Activated CD4-positive, alpha-beta T cell treated with anti-CD3 and anti-CD28 coated beads, Interleukin-2, amount 10 ng/mL, durations not matched to agents 24 days and 14 days (primary cell): ENCODE results near the gene ENAM. TPM values are rescaled to one million over a fixed set of nuclear protein-coding genes. Genes with fewer than 3 reads are reported as not detected.
"Not testable (repeated sequence)": the region's sequence is repeated elsewhere in the genome, so short reads cannot be mapped to it uniquely, and the experiment has no call there.

Source experiments
- DNase-seq: peaks from one replicate; pipeline ENCODE4 v3.0.0; 2022
- H3K27ac Mint-ChIP-seq: one replicate; pipeline ENCODE4 v1.8.0; 2022; ENCODE audit warnings: mild to moderate bottlenecking, mixed read lengths
- H3K27me3 Mint-ChIP-seq: one replicate; pipeline ENCODE4 v1.8.0; 2022; ENCODE audit warnings: mixed read lengths
- H3K36me3 Mint-ChIP-seq: one replicate; pipeline ENCODE4 v1.8.0; 2022; ENCODE audit warnings: low read depth, mild to moderate bottlenecking, mixed read lengths
- H3K4me1 Mint-ChIP-seq: one replicate; pipeline ENCODE4 v1.8.0; 2021; ENCODE audit warnings: mixed read lengths
- H3K4me3 Mint-ChIP-seq: one replicate; pipeline ENCODE4 v1.8.0; 2022; ENCODE audit warnings: mild to moderate bottlenecking, moderate library complexity, mixed read lengths
- H3K9me3 Mint-ChIP-seq: one replicate; pipeline ENCODE4 v1.8.0; 2021; ENCODE audit warnings: mixed read lengths
- intact Hi-C: fragments of 100-400 bp; cut with micrococcal nuclease; formaldehyde crosslinking; loops from one replicate; pipeline ENCODE4 v1.15.1; 2023
- total RNA-seq: library from RNA; stranded (reverse); gene quantifications from 2 replicates; pipeline ENCODE4 v1.2.3, GENCODE V29; 2022

Gene ENAM
- total RNA-seq, 1 donor from 2014 or later, result not detected

GRCh38 chr4:70674191-70674590 lies 45.6 kb downstream of the ENAM start:
- intact Hi-C loops, result no loop called here
- DNase-seq, result no peak
- H3K36me3 Mint-ChIP-seq, result no peaks in the 10 kb centered on the region
- no peak overlapping the region for H3K27ac Mint-ChIP-seq
- no peak overlapping the region for H3K4me3 Mint-ChIP-seq
- H3K9me3 Mint-ChIP-seq, result no peaks in the 10 kb centered on the region
- peaks cover 20% of the 10 kb centered on the region for H3K4me1 Mint-ChIP-seq
- H3K27me3 Mint-ChIP-seq, result peaks cover 27% of the 10 kb centered on the region

- Mint-ChIP-seq H3K9me3 (no peaks in the 10 kb centered on the region), H3K27me3 (peaks cover 27% of the 10 kb centered on the region), H3K27ac (no peak overlapping the region), H3K36me3 (no peaks in the 10 kb centered on the region), H3K4me3 (no peak overlapping the region), H3K4me1 (peaks cover 24% of the 10 kb centered on the region)
- DNase-seq, result no peak
- intact Hi-C loops, result no loop called here
Measured at GRCh38 chr4:70674731-70675130, 46.2 kb downstream of the ENAM start.

- Mint-ChIP-seq H3K27ac (no peak overlapping the region), H3K4me1 (peaks cover 24% of the 10 kb centered on the region), H3K4me3 (no peak overlapping the region), H3K27me3 (peaks cover 18% of the 10 kb centered on the region), H3K36me3 (no peaks in the 10 kb centered on the region), H3K9me3 (no peaks in the 10 kb centered on the region)
- no peak for DNase-seq
- intact Hi-C loops, result no loop called here
Measured at GRCh38 chr4:70676554-70677090, 48.1 kb downstream of the ENAM start.

GRCh38 chr4:70678383-70678999 lies 49.9 kb downstream of the ENAM start:
- Mint-ChIP-seq H3K4me1 (peaks cover 24% of the 10 kb centered on the region), H3K9me3 (no peaks in the 10 kb centered on the region), H3K36me3 (no peaks in the 10 kb centered on the region), H3K27me3 (peaks cover 16% of the 10 kb centered on the region), H3K4me3 (peak overlapping the region; percentile 34), H3K27ac (peak overlapping the region; percentile 3)
- intact Hi-C loops, result no loop called here
- no peak for DNase-seq

- no peak for DNase-seq
- H3K27me3 Mint-ChIP-seq, result peaks cover 3% of the 10 kb centered on the region
- no peak overlapping the region for H3K27ac Mint-ChIP-seq
- H3K4me1 Mint-ChIP-seq, result peaks cover 20% of the 10 kb centered on the region
- intact Hi-C loops, result loop anchor here (10.0 kb wide), 1 partner anchor 504 kb away; no protein-coding TSS in a partner anchor
- H3K4me3 Mint-ChIP-seq, result no peak overlapping the region
- H3K36me3 Mint-ChIP-seq, result no peaks in the 10 kb centered on the region
- H3K9me3 Mint-ChIP-seq, result no peaks in the 10 kb centered on the region
Measured at GRCh38 chr4:70680934-70681333, 52.4 kb downstream of the ENAM start.

GRCh38 chr4:70681704-70682103 lies 53.2 kb downstream of the ENAM start:
- H3K27me3 Mint-ChIP-seq, result peaks cover 1% of the 10 kb centered on the region
- peaks cover 17% of the 10 kb centered on the region for H3K4me1 Mint-ChIP-seq
- intact Hi-C loops, result loop anchor here (10.0 kb wide), 1 partner anchor 503 kb away; no protein-coding TSS in a partner anchor
- no peaks in the 10 kb centered on the region for H3K9me3 Mint-ChIP-seq
- H3K36me3 Mint-ChIP-seq, result no peaks in the 10 kb centered on the region
- H3K27ac Mint-ChIP-seq, result no peak overlapping the region
- DNase-seq, result no peak
- no peak overlapping the region for H3K4me3 Mint-ChIP-seq

- intact Hi-C loops, result loop anchor here (10.0 kb wide), 1 partner anchor 503 kb away; no protein-coding TSS in a partner anchor
- not testable (repeated sequence) for H3K4me3 Mint-ChIP-seq, H3K9me3 Mint-ChIP-seq, DNase-seq, H3K27me3 Mint-ChIP-seq, H3K27ac Mint-ChIP-seq, H3K36me3 Mint-ChIP-seq
- H3K4me1 Mint-ChIP-seq, result peaks cover 13% of the 10 kb centered on the region
Measured at GRCh38 chr4:70682142-70682541, 53.6 kb downstream of the ENAM start.

- peaks cover 28% of the 10 kb centered on the region for H3K4me1 Mint-ChIP-seq
- peak overlapping the region; percentile 99 for H3K4me3 Mint-ChIP-seq
- DNase-seq, result peak; percentile 66
- no peaks in the 10 kb centered on the region for H3K9me3 Mint-ChIP-seq
- peak overlapping the region; percentile 96 for H3K27ac Mint-ChIP-seq
- H3K36me3 Mint-ChIP-seq, result peaks cover 31% of the 10 kb centered on the region
- H3K27me3 Mint-ChIP-seq, result peaks cover 1% of the 10 kb centered on the region
- intact Hi-C loops, result loop anchor here (5.0 to 10.0 kb wide), 2 partner anchors 35 to 497 kb away; no protein-coding TSS in a partner anchor
Measured at GRCh38 chr4:70687392-70687791, 58.8 kb downstream of the ENAM start.

- peak; percentile 97 for DNase-seq
- Mint-ChIP-seq H3K36me3 (peaks cover 31% of the 10 kb centered on the region), H3K4me1 (peaks cover 28% of the 10 kb centered on the region), H3K27ac (peak within 1 kb of the TSS; percentile 96), H3K27me3 (peaks cover 1% of the 10 kb centered on the region), H3K9me3 (no peaks in the 10 kb centered on the region), H3K4me3 (peak within 1 kb of the TSS; percentile 99)
- intact Hi-C loops, result loop anchor here (1.0 to 10.0 kb wide), 11 partner anchors 17 to 497 kb away; partner anchors contain the start of genes DCK, GRSF1 and MOB1B
Measured at GRCh38 chr4:70687821-70688794, 59.6 kb downstream of the ENAM start, which contains the start of gene UTP3. Gene UTP3 (plus strand): TSS chr4:70688532. CDS start chr4:70688678, 146 bp downstream.

GRCh38 chr4:70688795-70689231 lies 60.3 kb downstream of the ENAM start:
- Mint-ChIP-seq H3K4me1 (peaks cover 28% of the 10 kb centered on the region), H3K36me3 (peaks cover 33% of the 10 kb centered on the region), H3K27me3 (peaks cover 1% of the 10 kb centered on the region), H3K9me3 (no peaks in the 10 kb centered on the region), H3K27ac (peak overlapping the region; percentile 96), H3K4me3 (peak overlapping the region; percentile 99)
- peak; percentile 73 for DNase-seq
- intact Hi-C loops, result loop anchor here (1.0 to 10.0 kb wide), 11 partner anchors 16 to 496 kb away; partner anchors contain the start of genes DCK, GRSF1 and MOB1B

- Mint-ChIP-seq H3K4me3 (peak overlapping the region; percentile 55), H3K27ac (no peak overlapping the region)
- intact Hi-C loops, result no loop called here
Measured at GRCh38 chr4:70691661-70692060, 63.1 kb downstream of the ENAM start.

GRCh38 chr4:70694633-70695032 lies 66.1 kb downstream of the ENAM start:
- DNase-seq, intact Hi-C loops, H3K4me3 Mint-ChIP-seq, H3K9me3 Mint-ChIP-seq, H3K27me3 Mint-ChIP-seq, H3K27ac Mint-ChIP-seq: not testable (repeated sequence)
- peaks cover 20% of the 10 kb centered on the region for H3K36me3 Mint-ChIP-seq
- H3K4me1 Mint-ChIP-seq, result peaks cover 19% of the 10 kb centered on the region

More at GRCh38 chr4:70691661-70692060, 63.1 kb downstream of the ENAM start:
- peaks cover 28% of the 10 kb centered on the region for H3K4me1 Mint-ChIP-seq
- no peaks in the 10 kb centered on the region for H3K9me3 Mint-ChIP-seq
- DNase-seq, result no peak
- peaks cover 33% of the 10 kb centered on the region for H3K36me3 Mint-ChIP-seq
- H3K27me3 Mint-ChIP-seq, result no peaks in the 10 kb centered on the region
